NB4 (cell line): ENCODE measurements around the gene RRH.

Experiments used
- CTCF ChIP-seq: IDR thresholded peaks from one replicate; pipeline ENCODE4 v1.5.1; 2012; ENCODE audit warnings: low read depth, low read length
- MAX ChIP-seq: IDR thresholded peaks from 2 replicates; pipeline ENCODE4 v1.6.1; 2011; ENCODE audit warnings: low read depth, low read length
- POLR2A ChIP-seq: IDR thresholded peaks from 2 replicates; pipeline ENCODE4 v1.6.1; 2011; ENCODE audit warnings: mild to moderate bottlenecking; ENCODE audit not compliant: insufficient read length; ENCODE audit errors: extremely low read depth

- TF ChIP-seq POLR2A (no peak), CTCF (no peak), MAX (no peak)
Observed at GRCh38 chr4:109846395-109847098, 18.8 kb downstream of the RRH start.
